Breast epithelium (tissue), 3 donors: ENCODE data around the gene PSME4.

Experiments
- CTCF ChIP-seq, 3 donors: fragments of 450-650 bp; IDR thresholded peaks; one replicate each; pipeline ENCODE4 v1.5.1; 2016 to 2017; ENCODE audit warnings: antibody characterized with exemption in 3 of 3, mild to moderate bottlenecking in 3 of 3, moderate library complexity in 3 of 3
- POLR2A ChIP-seq: fragments of 450-650 bp; IDR thresholded peaks from one replicate; pipeline ENCODE4 v1.6.1; 2016; ENCODE audit warnings: antibody characterized with exemption, mild to moderate bottlenecking, moderate library complexity

- TF ChIP-seq CTCF (IDR thresholded peaks at IDR 0.05) = no peak
- no peak for TF ChIP-seq POLR2A
Observed at GRCh38 chr2:53867773-53868172, 103.0 kb downstream of the PSME4 start.
